ENCODE data around the gene AXDND1. TPM values are rescaled to one million over a fixed set of nuclear protein-coding genes. Genes with fewer than 3 reads are reported as not detected.

Gene AXDND1
- total and polyA plus RNA-seq, 2 experiments from 2014 or later = not detected

GRCh38 chr1:179372160-179372559 is 6.4 kb downstream of the AXDND1 start:
- H3K4me3 Mint-ChIP-seq = no peak overlapping the region
- H2AFZ ChIP-seq = no peak overlapping the region
- no peak for TF ChIP-seq ZNF462 (CRISPR knock-in tag; IDR thresholded peaks at IDR 0.05)
- TF ChIP-seq ZNF331 (CRISPR knock-in tag; IDR thresholded peaks at IDR 0.05; ENCODE audit: low read depth) = no peak
- no peak for TF ChIP-seq REST (IDR thresholded peaks at IDR 0.05; ENCODE audit: unreplicated experiment)
- TF ChIP-seq EZH2phosphoT487 (IDR thresholded peaks at IDR 0.05; ENCODE audit: unreplicated experiment) = no peak
- TF ChIP-seq ZNF114 (CRISPR knock-in tag; IDR thresholded peaks at IDR 0.05) = no peak
- TF ChIP-seq CREB1 (CRISPR knock-in tag; IDR thresholded peaks at IDR 0.05; ENCODE audit: low read depth) = no peak
- no peak for TF ChIP-seq CTCF (conservative IDR thresholded peaks at IDR 0.05; ENCODE audit: low read depth in 2 of 2)
- no peak for TF ChIP-seq JUNB (IDR thresholded peaks at IDR 0.05; ENCODE audit: unreplicated experiment)
- no peak for TF ChIP-seq POLR2AphosphoS5 (IDR thresholded peaks at IDR 0.05; ENCODE audit: low read depth)
- TF ChIP-seq STAT1 (IDR thresholded peaks at IDR 0.05; ENCODE audit: unreplicated experiment) = no peak
- TF ChIP-seq EZH2 (IDR thresholded peaks at IDR 0.05; ENCODE audit: low read depth, unreplicated experiment) = no peak
- no peak for TF ChIP-seq ETS1 (IDR thresholded peaks at IDR 0.05)
- no peak for TF ChIP-seq NANOG (IDR thresholded peaks at IDR 0.05; ENCODE audit: borderline replicate concordance)
- no peak overlapping the region for H3K27ac ChIP-seq (ENCODE audit: low read depth)
- DNase-seq (ENCODE audit: low spot score) (no peak), ATAC-seq (no peak)
- no peaks in the 10 kb centered on the region for H3F3A ChIP-seq (replicated peaks; ENCODE audit: low read depth)
- no peak overlapping the region for H3K4me3 ChIP-seq
- no peaks in the 10 kb centered on the region for H3K4me1 Mint-ChIP-seq
- H3K27me3 Mint-ChIP-seq (ENCODE audit: insufficient read depth, low read depth, poor library complexity) = no peaks in the 10 kb centered on the region
- H3K27me3 ChIP-seq (ENCODE audit: insufficient read depth) = no peaks in the 10 kb centered on the region
- H3K9me3 Mint-ChIP-seq = no peaks in the 10 kb centered on the region
- H3K27ac Mint-ChIP-seq = no peak overlapping the region
- no peaks in the 10 kb centered on the region for H3K9me2 ChIP-seq (ENCODE audit: insufficient read depth)
- no peaks in the 10 kb centered on the region for H3K36me3 ChIP-seq (ENCODE audit: insufficient read depth)
- no peaks in the 10 kb centered on the region for H3K79me2 ChIP-seq (replicated peaks; ENCODE audit: insufficient read depth)
- H4K20me1 ChIP-seq (replicated peaks; ENCODE audit: insufficient read depth) = no peaks in the 10 kb centered on the region
- H3K4me2 ChIP-seq = no peak overlapping the region
- no peaks in the 10 kb centered on the region for H3K4me1 ChIP-seq (ENCODE audit: insufficient read depth)
- no peaks in the 10 kb centered on the region for H3K36me3 Mint-ChIP-seq (ENCODE audit: low read depth)

All from GM23338 (cell line).